Liver (tissue), 9 donors: Measurements from ENCODE around the gene MIB1. TPM values are rescaled to one million over a fixed set of nuclear protein-coding genes. Genes with fewer than 3 reads are reported as not detected.

Experiments
- DNase-seq: peaks from one replicate; pipeline ENCODE4 v3.0.0-alpha.2; 2017; ENCODE audit warnings: low spot score
- H3K27ac ChIP-seq, 2 donors: one replicate each; pipeline ENCODE4 v1.7.0; 2013; ENCODE audit warnings: inconsistent platforms in 2 of 2, low read length in 2 of 2, control low read depth in 1 of 2, low read depth in 1 of 2, mild to moderate bottlenecking in 1 of 2
- H3K27me3 ChIP-seq, 4 donors: one replicate each; pipeline versions ENCODE4 v1.6.1 to v1.7.0; 2013; ENCODE audit warnings: low read length in 3 of 4, inconsistent platforms in 1 of 4, mild to moderate bottlenecking in 1 of 4, moderate library complexity in 1 of 4; ENCODE audit not compliant: control insufficient read depth in 4 of 4, insufficient read depth in 4 of 4
- H3K36me3 ChIP-seq, 4 donors: one replicate each; pipeline versions ENCODE4 v1.6.1 to v1.7.0; 2013; ENCODE audit warnings: low read length in 3 of 4, mild to moderate bottlenecking in 3 of 4, low read depth in 1 of 4, moderate library complexity in 1 of 4; ENCODE audit not compliant: control insufficient read depth in 4 of 4, insufficient read depth in 3 of 4
- H3K4me1 ChIP-seq, 4 donors: one replicate each; pipeline versions ENCODE4 v1.6.1 to v1.7.0; 2013; ENCODE audit warnings: low read length in 3 of 4, mild to moderate bottlenecking in 3 of 4, moderate library complexity in 1 of 4; ENCODE audit not compliant: control insufficient read depth in 4 of 4, insufficient read depth in 4 of 4
- H3K4me3 ChIP-seq, 3 donors: one replicate each; pipeline versions ENCODE4 v1.6.1 to v1.7.0; 2013; ENCODE audit warnings: low read length in 3 of 3, control low read depth in 1 of 3, low read depth in 1 of 3, mild to moderate bottlenecking in 1 of 3
- H3K9ac ChIP-seq, 2 donors: one replicate each; pipeline ENCODE4 v1.7.0; 2013; ENCODE audit warnings: low read length in 2 of 2, mild to moderate bottlenecking in 2 of 2, moderate library complexity in 2 of 2, control low read depth in 1 of 2, low read depth in 1 of 2
- H3K9me3 ChIP-seq, 4 donors: one replicate each; pipeline versions ENCODE4 v1.6.1 to v1.7.0; 2013; ENCODE audit warnings: low read length in 3 of 4; ENCODE audit not compliant: control insufficient read depth in 4 of 4
- CTCF ChIP-seq: fragments of 150-350 bp; IDR thresholded peaks from 2 replicates; pipeline ENCODE4 v1.5.1; 2017; ENCODE audit warnings: improper control_type of control experiment, low read depth, low read length; ENCODE audit not compliant: missing input control
- FOXA1 ChIP-seq: IDR thresholded peaks from 2 replicates; pipeline ENCODE4 v1.6.1; 2016; ENCODE audit warnings: antibody characterized with exemption
- FOXA2 ChIP-seq: IDR thresholded peaks from 2 replicates; pipeline ENCODE4 v1.6.1; 2016; ENCODE audit warnings: antibody characterized with exemption
- GABPA ChIP-seq, 2 donors: IDR thresholded peaks in 1 of 2; conservative IDR thresholded peaks in 1 of 2; 2 replicates each; pipeline ENCODE4 v1.6.1; 2016; ENCODE audit warnings: antibody characterized with exemption in 2 of 2, mild to moderate bottlenecking in 1 of 2, moderate library complexity in 1 of 2
- HNF4A ChIP-seq, 2 donors: conservative IDR thresholded peaks; 2 replicates each; pipeline ENCODE4 v1.6.1; 2016; ENCODE audit warnings: antibody characterized with exemption in 2 of 2, mild to moderate bottlenecking in 2 of 2
- HNF4G ChIP-seq: IDR thresholded peaks from 2 replicates; pipeline ENCODE4 v1.6.1; 2016; ENCODE audit warnings: antibody characterized with exemption
- JUND ChIP-seq, 2 donors: IDR thresholded peaks; 2 replicates each; pipeline ENCODE4 v1.6.1; 2016; ENCODE audit warnings: antibody characterized with exemption in 2 of 2
- MAX ChIP-seq: IDR thresholded peaks from 2 replicates; pipeline ENCODE4 v1.6.1; 2016; ENCODE audit warnings: antibody characterized with exemption
- NR2F2 ChIP-seq: IDR thresholded peaks from 2 replicates; pipeline ENCODE4 v1.6.1; 2016; ENCODE audit warnings: antibody characterized with exemption
- RAD21 ChIP-seq, 2 donors: IDR thresholded peaks; 2 replicates each; pipeline ENCODE4 v1.6.1; 2016; ENCODE audit warnings: antibody characterized with exemption in 2 of 2, mild to moderate bottlenecking in 2 of 2
- REST ChIP-seq: IDR thresholded peaks from 2 replicates; pipeline ENCODE4 v1.6.1; 2016; ENCODE audit warnings: antibody characterized with exemption, mild to moderate bottlenecking
- RXRA ChIP-seq, 2 donors: IDR thresholded peaks; 2 replicates each; pipeline ENCODE4 v1.6.1; 2017 to 2018; ENCODE audit warnings: antibody characterized with exemption in 2 of 2, mild to moderate bottlenecking in 1 of 2
- SP1 ChIP-seq: IDR thresholded peaks from 2 replicates; pipeline ENCODE4 v1.6.1; 2018; ENCODE audit warnings: antibody characterized with exemption, mild to moderate bottlenecking
- YY1 ChIP-seq: IDR thresholded peaks from 2 replicates; pipeline ENCODE4 v1.6.1; 2016; ENCODE audit warnings: antibody characterized with exemption, mild to moderate bottlenecking
- WGBS: extraction: QIAGEN DNeasy Blood & Tissue Kit; methylation state at CpG from one replicate; pipeline ENCODE4 v1.1.7; 2013; 5-methylcytosine and 5-hydroxymethylcytosine counted together
- polyA plus RNA-seq, 2 donors: library from polyadenylated mRNA; stranded (reverse) in 1 of 2; unstranded in 1 of 2; fragments of 200-250 nt in 1 of 2; fragments of >200 nt in 1 of 2; fragmentation: Nextera tagmentation in 1 of 2; extraction: Ambion mirVana in 1 of 2; gene quantifications; one replicate each; pipeline versions ENCODE4 v1.2.1 to v1.2.3, GENCODE V29; 2013 to 2015
- total RNA-seq, 2 donors: library from RNA; depleted of rRNA; stranded (reverse); fragments of >200 nt; gene quantifications; one replicate each; pipeline ENCODE4 v1.2.3, GENCODE V29; 2014
- TF ChIP-seq, protein P1 (sequence below): IDR thresholded peaks from 2 replicates; pipeline ENCODE4 v1.6.1; 2016; ENCODE audit warnings: antibody characterized with exemption
- TF ChIP-seq, protein P2 (sequence below): IDR thresholded peaks from 2 replicates; pipeline ENCODE4 v1.6.1; 2016; ENCODE audit warnings: antibody characterized with exemption
- donor health status: healthy.
- donor health status: healthy.
- donor health status: healthy.
- donor health status: healthy.
- donor health status: healthy.

MIB1 gene
- total and polyA plus RNA-seq, 4 donors: 2.7 to 29.6 (median 14.9) TPM

DNA sequence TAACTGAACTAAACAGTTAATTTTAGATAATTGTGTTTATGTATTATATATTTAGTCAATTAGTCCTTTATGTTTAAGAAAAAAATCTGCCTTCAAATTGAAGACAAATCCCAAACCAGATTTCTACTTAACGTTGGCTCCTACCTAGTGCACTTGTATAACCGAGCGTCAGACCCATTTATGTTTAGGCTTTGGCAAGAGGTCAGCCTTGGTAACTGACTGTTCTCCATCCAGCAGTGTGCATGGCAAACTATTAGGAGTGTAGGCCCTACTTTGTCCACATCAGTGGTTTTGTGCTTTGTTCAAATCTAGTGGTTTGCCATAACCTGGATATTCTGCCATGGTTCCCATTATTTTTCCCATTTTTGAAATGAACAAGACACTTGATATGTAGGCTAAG is 114.8 kb downstream of the MIB1 start:
- Histone ChIP-seq H3K27ac (no peak overlapping the region), H3K9ac (no peak overlapping the region), H3K36me3 (peaks cover 0 to 17% (median 9%) of the 10 kb centered on the region in 4 donors), H3K4me3 (no peak overlapping the region), H3K27me3 (no peaks in the 10 kb centered on the region), H3K4me1 (peaks cover 0 to 4% (median under 1%) of the 10 kb centered on the region in 4 donors), H3K9me3 (no peaks in the 10 kb centered on the region)
- 99% methylated on average over 3 of the region's 3 CpGs for WGBS
- TF ChIP-seq MAX: no peak
- TF ChIP-seq, protein P1, sequence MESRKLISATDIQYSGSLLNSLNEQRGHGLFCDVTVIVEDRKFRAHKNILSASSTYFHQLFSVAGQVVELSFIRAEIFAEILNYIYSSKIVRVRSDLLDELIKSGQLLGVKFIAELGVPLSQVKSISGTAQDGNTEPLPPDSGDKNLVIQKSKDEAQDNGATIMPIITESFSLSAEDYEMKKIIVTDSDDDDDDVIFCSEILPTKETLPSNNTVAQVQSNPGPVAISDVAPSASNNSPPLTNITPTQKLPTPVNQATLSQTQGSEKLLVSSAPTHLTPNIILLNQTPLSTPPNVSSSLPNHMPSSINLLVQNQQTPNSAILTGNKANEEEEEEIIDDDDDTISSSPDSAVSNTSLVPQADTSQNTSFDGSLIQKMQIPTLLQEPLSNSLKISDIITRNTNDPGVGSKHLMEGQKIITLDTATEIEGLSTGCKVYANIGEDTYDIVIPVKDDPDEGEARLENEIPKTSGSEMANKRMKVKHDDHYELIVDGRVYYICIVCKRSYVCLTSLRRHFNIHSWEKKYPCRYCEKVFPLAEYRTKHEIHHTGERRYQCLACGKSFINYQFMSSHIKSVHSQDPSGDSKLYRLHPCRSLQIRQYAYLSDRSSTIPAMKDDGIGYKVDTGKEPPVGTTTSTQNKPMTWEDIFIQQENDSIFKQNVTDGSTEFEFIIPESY: no peak
- no peak for TF ChIP-seq HNF4G
- no peak for TF ChIP-seq YY1
- no peak for TF ChIP-seq FOXA1
- TF ChIP-seq RXRA (IDR thresholded peaks at IDR 0.05): no peak
- TF ChIP-seq, protein P2, sequence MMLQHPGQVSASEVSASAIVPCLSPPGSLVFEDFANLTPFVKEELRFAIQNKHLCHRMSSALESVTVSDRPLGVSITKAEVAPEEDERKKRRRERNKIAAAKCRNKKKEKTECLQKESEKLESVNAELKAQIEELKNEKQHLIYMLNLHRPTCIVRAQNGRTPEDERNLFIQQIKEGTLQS: no peak
- TF ChIP-seq NR2F2: no peak
- TF ChIP-seq RAD21 (IDR thresholded peaks at IDR 0.05): no peak
- TF ChIP-seq JUND (IDR thresholded peaks at IDR 0.05): no peak
- no peak for DNase-seq

GRCh38 chr18:21857871-21858270 is 117.3 kb downstream of the MIB1 start:
- Histone ChIP-seq H3K36me3 (peaks cover 0 to 20% (median 11%) of the 10 kb centered on the region in 4 donors), H3K27me3 (no peaks in the 10 kb centered on the region), H3K4me3 (no peak overlapping the region), H3K27ac (no peak overlapping the region), H3K9ac (no peak overlapping the region), H3K9me3 (no peaks in the 10 kb centered on the region), H3K4me1 (peaks cover 0 to 4% (median under 1%) of the 10 kb centered on the region in 4 donors)
- DNase-seq: no peak
- TF ChIP-seq, protein P2: no peak
- TF ChIP-seq HNF4A (conservative IDR thresholded peaks at IDR 0.05): no peak
- TF ChIP-seq FOXA2: no peak
- 84% methylated on average over 3 of the region's 3 CpGs for whole genome bisulfite sequencing

DNA sequence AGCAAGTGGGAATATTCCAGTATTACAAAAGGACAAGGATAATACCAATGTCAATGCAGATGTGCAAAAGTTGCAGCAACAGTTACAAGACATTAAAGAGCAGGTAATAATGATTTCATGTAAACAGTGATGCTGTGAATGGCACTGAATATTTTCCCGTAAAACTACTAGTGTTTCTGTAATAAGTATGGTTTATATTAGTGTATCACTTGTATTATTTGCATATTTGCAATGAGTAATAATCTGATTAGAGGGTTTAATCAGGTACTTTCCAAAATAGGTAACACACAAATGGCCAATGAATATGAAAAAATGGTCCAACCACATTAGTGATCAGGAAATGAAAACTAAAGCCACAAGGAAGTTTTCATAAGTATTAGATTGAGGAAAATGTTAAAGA is 118.0 kb downstream of the MIB1 start:
- no peak overlapping the region for H3K9ac ChIP-seq
- H3K36me3 ChIP-seq: peaks cover 0 to 20% (median 15%) of the 10 kb centered on the region in 4 donors
- 88% methylated on average over 1 of the region's 1 CpG for WGBS
- DNase-seq: no peak
- TF ChIP-seq JUND (IDR thresholded peaks at IDR 0.05) (no peak), SP1 (no peak), GABPA (IDR thresholded peaks at IDR 0.05 in 1 of 2, conservative IDR thresholded peaks at IDR 0.05 in 1 of 2) (no peak), FOXA2 (no peak), RXRA (IDR thresholded peaks at IDR 0.05) (no peak), HNF4G (no peak), CTCF (no peak), REST (no peak), YY1 (no peak)
- TF ChIP-seq, protein P2: no peak
- H3K9me3 ChIP-seq: no peaks in the 10 kb centered on the region
- no peaks in the 10 kb centered on the region for H3K27me3 ChIP-seq
- H3K27ac ChIP-seq: no peak overlapping the region
- H3K4me1 ChIP-seq: no peaks in the 10 kb centered on the region
- H3K4me3 ChIP-seq: no peak overlapping the region
